Psoas muscle (tissue), 8 donors: ENCODE data around the gene CD34. TPM values are rescaled to one million over a fixed set of nuclear protein-coding genes. Genes with fewer than 3 reads are reported as not detected.
A peak's percentile ranks its signal among the peaks of the same experiment; 100 is the strongest.

Experiments used
- ATAC-seq, 4 donors: fragments of 200-7000 bp; cut with Tn5 transposase; one replicate each; pipeline ENCODE4 v1.9.1; 2020; ENCODE audit warnings: moderate library complexity in 3 of 4, mild to moderate bottlenecking in 2 of 4
- DNase-seq, 2 donors: peaks; one replicate each; pipeline ENCODE4 v3.0.0-alpha.2; 2020
- H3K27ac ChIP-seq: fragments of 200-600 bp; one replicate; pipeline ENCODE4 v1.8.0; 2022
- H3K27me3 ChIP-seq, 3 donors: fragments of 200-600 bp in 1 of 3; one replicate each; pipeline versions ENCODE4 v1.6.1 to v1.8.0; 2013 to 2022; ENCODE audit warnings: low read length in 2 of 3, mild to moderate bottlenecking in 2 of 3, moderate library complexity in 1 of 3; ENCODE audit not compliant: insufficient read depth in 3 of 3
- H3K36me3 ChIP-seq, 2 donors: fragments of 200-600 bp in 1 of 2; one replicate each; pipeline versions ENCODE4 v1.6.1 to v1.8.0; 2013 to 2022; ENCODE audit warnings: low read depth in 1 of 2, mild to moderate bottlenecking in 1 of 2, moderate library complexity in 1 of 2; ENCODE audit not compliant: insufficient read depth in 1 of 2
- H3K4me1 ChIP-seq: fragments of 200-600 bp; one replicate; pipeline ENCODE4 v1.8.0; 2022
- H3K4me3 ChIP-seq: fragments of 200-600 bp; one replicate; pipeline ENCODE4 v1.8.0; 2022; ENCODE audit warnings: mild to moderate bottlenecking
- H3K9me3 ChIP-seq: fragments of 200-600 bp; one replicate; pipeline ENCODE4 v1.8.0; 2022
- WGBS, 3 donors: extraction: QIAGEN DNeasy Blood & Tissue Kit; methylation state at CpG; one replicate each; pipeline versions ENCODE4 v1.1.6 to v1.1.7; 2013; 5-methylcytosine and 5-hydroxymethylcytosine counted together
- intact Hi-C, 2 donors: fragments of 100-400 bp; cut with DNase I; formaldehyde crosslinking; loops; one replicate each; pipeline versions ENCODE4 v1.11.0 to v1.14.2; 2022
- polyA plus RNA-seq, 3 donors: library from polyadenylated mRNA; stranded (reverse); fragments of 200-250 nt; gene quantifications; one replicate each; pipeline ENCODE4 v1.2.3, GENCODE V29; 2013
- total RNA-seq, 4 donors: library from RNA; stranded (reverse); fragmentation: NEBNext Ultra II Directional in 2 of 4; extraction: Animal tissue kit (Norgen Biotek cat#: 25700) in 2 of 4; gene quantifications; one replicate each; pipeline versions ENCODE4 v1.2.1 to v1.2.4, GENCODE V29; 2021 to 2023
- TF ChIP-seq, protein P1 (sequence below): fragments of 200-600 bp; IDR thresholded peaks from one replicate; pipeline ENCODE4 v1.8.0; 2022; ENCODE audit warnings: antibody characterized with exemption
- donor health status: healthy with polysubstance abuse.
- donor health status: DM: no; HTN: no; CAD: no; lungs with moderate emphysema.
- donor health status: Bipolar disorder and iron deficiency.
- donor health status: healthy.
- donor health status: DM: yes; HTN: yes; CAD: no.
- donor health status: DM: no; HTN: no; CAD: no.
- donor health status: DM: no; HTN: no; CAD: no.
- donor health status: DM: yes; HTN: yes; CAD: no.

Gene CD34
- total and polyA plus RNA-seq, 7 donors = 14.4 to 61.1 (median 21.1) TPM

DNA sequence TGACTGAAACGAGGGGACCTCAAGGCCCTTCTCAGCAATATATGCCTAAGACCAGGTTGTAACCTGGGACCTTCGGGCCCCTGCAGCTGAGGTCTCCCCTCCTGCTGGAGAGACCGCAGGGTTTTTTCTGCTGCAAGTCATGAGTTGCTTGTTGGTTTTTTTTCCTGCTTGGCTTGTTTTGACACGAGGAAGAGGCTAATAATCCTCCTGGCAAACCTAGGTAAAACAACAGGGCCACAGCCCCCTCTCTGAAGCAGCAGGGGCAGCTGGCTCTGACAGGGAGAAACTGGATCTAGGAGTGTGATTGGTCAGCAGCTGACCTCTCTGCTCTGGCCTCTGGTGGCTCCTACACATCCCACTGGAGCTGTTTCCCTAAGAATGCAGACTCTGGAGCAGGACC, 69.0 kb downstream of the CD34 start:
- ATAC-seq (no peak), DNase-seq (no peak)
- H3K27ac ChIP-seq = no peak overlapping the region
- no peaks in the 10 kb centered on the region for H3K9me3 ChIP-seq
- H3K36me3 ChIP-seq = peaks cover 0 to 4% of the 10 kb centered on the region in 2 donors
- intact Hi-C loops = no loop called here
- peaks cover 73% of the 10 kb centered on the region for H3K4me1 ChIP-seq
- no peaks in the 10 kb centered on the region for H3K27me3 ChIP-seq
- H3K4me3 ChIP-seq = no peak overlapping the region
- TF ChIP-seq, protein P1, sequence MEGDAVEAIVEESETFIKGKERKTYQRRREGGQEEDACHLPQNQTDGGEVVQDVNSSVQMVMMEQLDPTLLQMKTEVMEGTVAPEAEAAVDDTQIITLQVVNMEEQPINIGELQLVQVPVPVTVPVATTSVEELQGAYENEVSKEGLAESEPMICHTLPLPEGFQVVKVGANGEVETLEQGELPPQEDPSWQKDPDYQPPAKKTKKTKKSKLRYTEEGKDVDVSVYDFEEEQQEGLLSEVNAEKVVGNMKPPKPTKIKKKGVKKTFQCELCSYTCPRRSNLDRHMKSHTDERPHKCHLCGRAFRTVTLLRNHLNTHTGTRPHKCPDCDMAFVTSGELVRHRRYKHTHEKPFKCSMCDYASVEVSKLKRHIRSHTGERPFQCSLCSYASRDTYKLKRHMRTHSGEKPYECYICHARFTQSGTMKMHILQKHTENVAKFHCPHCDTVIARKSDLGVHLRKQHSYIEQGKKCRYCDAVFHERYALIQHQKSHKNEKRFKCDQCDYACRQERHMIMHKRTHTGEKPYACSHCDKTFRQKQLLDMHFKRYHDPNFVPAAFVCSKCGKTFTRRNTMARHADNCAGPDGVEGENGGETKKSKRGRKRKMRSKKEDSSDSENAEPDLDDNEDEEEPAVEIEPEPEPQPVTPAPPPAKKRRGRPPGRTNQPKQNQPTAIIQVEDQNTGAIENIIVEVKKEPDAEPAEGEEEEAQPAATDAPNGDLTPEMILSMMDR = no peak
- 53 to 72% (median 57%) methylated on average over 4 of the region's 4 CpGs for WGBS, 3 donors

DNA sequence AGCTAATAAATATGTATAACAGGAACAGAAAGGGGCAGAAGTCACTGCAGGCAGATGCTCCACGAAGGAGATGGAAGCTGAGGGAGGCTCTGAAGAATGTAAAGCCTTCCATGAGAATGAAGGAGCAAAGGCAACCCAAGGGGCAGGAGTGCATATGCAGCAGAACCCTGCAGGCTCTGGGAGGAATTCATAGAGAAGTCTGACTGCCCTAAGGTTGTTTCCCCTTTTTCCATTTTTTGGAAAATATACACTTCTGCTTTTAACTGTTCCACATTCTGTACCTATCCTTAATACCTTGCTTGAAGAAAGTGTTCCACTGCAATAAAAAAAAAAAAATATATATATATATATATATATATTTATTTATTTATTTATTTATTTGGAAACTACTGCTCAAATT, 69.6 kb downstream of the CD34 start:
- TF ChIP-seq, protein P1 = no peak

DNA sequence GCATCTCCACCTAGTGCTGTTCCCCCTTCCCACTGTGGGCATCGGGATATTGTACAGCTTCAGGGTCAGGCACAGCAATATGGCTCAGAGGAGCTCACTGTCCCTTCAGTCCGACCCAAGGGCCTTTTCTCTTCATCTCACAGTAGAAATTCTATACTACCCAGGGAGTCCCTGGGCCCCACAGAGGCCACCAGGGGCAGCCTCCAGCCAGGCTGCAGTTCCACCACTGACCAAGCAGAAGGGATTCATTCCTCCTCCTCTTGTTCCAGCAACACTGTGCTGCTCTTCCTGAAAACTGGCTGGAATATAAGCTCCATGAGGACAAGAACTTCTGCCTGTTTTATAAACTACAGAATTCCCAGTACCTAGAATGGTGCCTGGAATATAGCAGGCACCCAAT, 70.5 kb downstream of the CD34 start:
- WGBS, 3 donors = 65 to 97% (median 67%) methylated on average over 2 of the region's 2 CpGs
- Histone ChIP-seq H3K27me3 (no peaks in the 10 kb centered on the region), H3K9me3 (no peaks in the 10 kb centered on the region), H3K4me1 (peaks cover 63% of the 10 kb centered on the region), H3K36me3 (peaks cover 0 to 4% of the 10 kb centered on the region in 2 donors), H3K27ac (no peak overlapping the region), H3K4me3 (no peak overlapping the region)
- TF ChIP-seq, protein P1 = peak; percentile 14
- intact Hi-C loops = no loop called here
- DNase-seq (no peak), ATAC-seq (peak in 3 of 4 donors; percentile 45 to 50 (median 48))

More for the DNA sequence above, 69.6 kb downstream of the CD34 start:
- Histone ChIP-seq H3K4me1 (peaks cover 70% of the 10 kb centered on the region), H3K27me3 (no peaks in the 10 kb centered on the region), H3K27ac (no peak overlapping the region), H3K9me3 (no peaks in the 10 kb centered on the region), H3K36me3 (peaks cover 0 to 4% of the 10 kb centered on the region in 2 donors), H3K4me3 (no peak overlapping the region)
- ATAC-seq (no peak), DNase-seq (no peak)
- intact Hi-C loops = no loop called here
- 61 to 77% (median 63%) methylated on average over 1 of the region's 1 CpG for WGBS, 3 donors

DNA sequence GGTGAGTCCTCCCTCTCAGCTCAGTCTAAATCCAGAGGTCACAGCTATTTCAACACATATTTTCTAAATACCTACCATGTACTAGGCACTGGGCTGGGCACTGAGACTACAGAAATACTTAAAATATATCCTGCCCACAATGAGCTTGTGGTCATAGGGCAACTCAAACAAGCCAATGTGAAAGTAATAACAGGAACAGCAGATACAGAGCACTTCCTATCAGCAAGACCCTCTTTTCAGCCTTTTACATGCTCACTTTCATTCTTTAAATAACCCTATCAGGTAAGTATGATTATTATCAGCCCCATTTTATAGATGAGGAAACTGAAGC, 71.9 kb downstream of the CD34 start:
- Histone ChIP-seq H3K36me3 (peaks cover 0 to 4% of the 10 kb centered on the region in 2 donors), H3K27ac (peak overlapping the region; percentile 46), H3K9me3 (no peaks in the 10 kb centered on the region), H3K4me3 (no peak overlapping the region), H3K4me1 (peaks cover 62% of the 10 kb centered on the region), H3K27me3 (no peaks in the 10 kb centered on the region)
- DNase-seq (no peak), ATAC-seq (no peak)
- intact Hi-C loops = no loop called here
- TF ChIP-seq, protein P1 = no peak
